WTC11 (cell line): ENCODE data around the gene PTCD3. TPM values are rescaled to one million over a fixed set of nuclear protein-coding genes. Genes with fewer than 3 reads are reported as not detected.

Experiments used
- ATAC-seq: fragments of 200-7000 bp; cut with Tn5 transposase; 2 replicates; pipeline ENCODE4 v1.10.0; 2021; ENCODE audit warnings: mild to moderate bottlenecking, moderate library complexity
- CTCF ChIA-PET: fragments of 300-600 bp; sonication (Branson Sonifier 250); formaldehyde crosslinking; loops from one replicate; lab custom pipeline; 2021; ENCODE audit warnings: antibody characterized with exemption; lab: Charles Lee
- POLR2A ChIA-PET: fragments of 350-600 bp; sonication (Branson Sonifier 250); formaldehyde crosslinking; loops from one replicate; lab custom pipeline; 2021; ENCODE audit warnings: antibody characterized with exemption; lab: Charles Lee
- DNase-seq: peaks from one replicate; pipeline ENCODE4 v3.0.0; 2021; ENCODE audit warnings: low spot score
- H3K27ac Mint-ChIP-seq: 2 replicates; pipeline ENCODE4 v1.8.0; 2021; ENCODE audit warnings: mixed read lengths
- H3K27me3 Mint-ChIP-seq: 2 replicates; pipeline ENCODE4 v1.8.0; 2021; ENCODE audit warnings: low read depth, mild to moderate bottlenecking, moderate library complexity, mixed read lengths
- H3K36me3 Mint-ChIP-seq: 2 replicates; pipeline ENCODE4 v1.8.0; 2021; ENCODE audit warnings: mixed read lengths
- H3K4me1 Mint-ChIP-seq: 2 replicates; pipeline ENCODE4 v1.8.0; 2022; ENCODE audit warnings: mixed read lengths
- H3K4me3 Mint-ChIP-seq: 2 replicates; pipeline ENCODE4 v1.8.0; 2021; ENCODE audit warnings: mild to moderate bottlenecking, moderate library complexity, mixed read lengths
- H3K9me3 Mint-ChIP-seq: 2 replicates; pipeline ENCODE4 v1.8.0; 2021; ENCODE audit warnings: mixed read lengths
- ATF3 ChIP-seq: sonication (generic); formaldehyde crosslinking; conservative IDR thresholded peaks from 2 replicates; pipeline ENCODE4 v1.8.1; 2022; ENCODE audit warnings: mild to moderate bottlenecking, missing genetic modification reagents
- E2F1 ChIP-seq: sonication (generic); formaldehyde crosslinking; IDR thresholded peaks from 2 replicates; pipeline ENCODE4 v1.8.0; 2022; ENCODE audit warnings: mild to moderate bottlenecking, missing genetic modification reagents
- E2F5 ChIP-seq: sonication (generic); formaldehyde crosslinking; IDR thresholded peaks from 2 replicates; pipeline ENCODE4 v1.8.1; 2022; ENCODE audit warnings: mild to moderate bottlenecking, moderate library complexity, missing genetic modification reagents
- EMX1 ChIP-seq: fragments of 250-450 bp; sonication (Bioruptor Pico); IDR thresholded peaks from 2 replicates; pipeline ENCODE4 v1.8.0; 2021; ENCODE audit warnings: mild to moderate bottlenecking
- ETV6 ChIP-seq: sonication (generic); formaldehyde crosslinking; IDR thresholded peaks from 2 replicates; pipeline ENCODE4 v1.8.1; 2022; ENCODE audit warnings: mild to moderate bottlenecking, missing genetic modification reagents
- FOXP1 ChIP-seq: sonication (generic); formaldehyde crosslinking; IDR thresholded peaks from 2 replicates; pipeline ENCODE4 v1.8.0; 2022; ENCODE audit warnings: missing genetic modification reagents, mild to moderate bottlenecking, moderate library complexity, borderline replicate concordance
- GABPB1 ChIP-seq: sonication (generic); formaldehyde crosslinking; IDR thresholded peaks from 2 replicates; pipeline ENCODE4 v1.8.1; 2023; ENCODE audit warnings: mild to moderate bottlenecking, missing genetic modification reagents
- MYBL2 ChIP-seq: sonication (generic); formaldehyde crosslinking; IDR thresholded peaks from 2 replicates; pipeline ENCODE4 v1.8.1; 2023; ENCODE audit warnings: mild to moderate bottlenecking, moderate library complexity, missing genetic modification reagents
- NR1H2 ChIP-seq: sonication (generic); formaldehyde crosslinking; IDR thresholded peaks from 2 replicates; pipeline ENCODE4 v1.9.0; 2021; ENCODE audit warnings: mild to moderate bottlenecking, moderate library complexity, missing genetic modification reagents
- PREB ChIP-seq: sonication (generic); formaldehyde crosslinking; IDR thresholded peaks from 2 replicates; pipeline ENCODE4 v1.8.1; 2022; ENCODE audit warnings: mild to moderate bottlenecking, missing genetic modification reagents, moderate library complexity, borderline replicate concordance
- TCF7 ChIP-seq: sonication (generic); formaldehyde crosslinking; IDR thresholded peaks from 2 replicates; pipeline ENCODE4 v1.8.0; 2022; ENCODE audit warnings: mild to moderate bottlenecking, low read depth, missing genetic modification reagents, moderate library complexity
- USF1 ChIP-seq: sonication (generic); formaldehyde crosslinking; IDR thresholded peaks from 2 replicates; pipeline ENCODE4 v1.8.0; 2022; ENCODE audit warnings: mild to moderate bottlenecking, missing genetic modification reagents
- ZBTB43 ChIP-seq: sonication (generic); formaldehyde crosslinking; IDR thresholded peaks from 2 replicates; pipeline ENCODE4 v1.8.1; 2023; ENCODE audit warnings: mild to moderate bottlenecking, missing genetic modification reagents
- ZNF138 ChIP-seq: sonication (generic); formaldehyde crosslinking; conservative IDR thresholded peaks from 2 replicates; pipeline ENCODE4 v1.8.1; 2022; ENCODE audit warnings: mild to moderate bottlenecking, moderate library complexity, missing genetic modification reagents
- ZNF281 ChIP-seq: sonication (generic); formaldehyde crosslinking; IDR thresholded peaks from 2 replicates; pipeline ENCODE4 v1.8.0; 2023; ENCODE audit warnings: mild to moderate bottlenecking, missing genetic modification reagents
- ZNF416 ChIP-seq: fragments of 250-450 bp; sonication (Bioruptor Pico); IDR thresholded peaks from 2 replicates; pipeline ENCODE4 v1.9.0; 2021; ENCODE audit warnings: mild to moderate bottlenecking, inconsistent platforms
- ZNF512 ChIP-seq: sonication (generic); formaldehyde crosslinking; IDR thresholded peaks from 2 replicates; pipeline ENCODE4 v1.8.1; 2022; ENCODE audit warnings: missing genetic modification reagents, borderline replicate concordance
- ZNF532 ChIP-seq: fragments of 250-450 bp; sonication (Bioruptor Pico); IDR thresholded peaks from 2 replicates; pipeline ENCODE4 v1.9.0; 2021; ENCODE audit warnings: mild to moderate bottlenecking, borderline replicate concordance
- ZSCAN18 ChIP-seq: fragments of 250-450 bp; sonication (Bioruptor Pico); IDR thresholded peaks from 2 replicates; pipeline ENCODE4 v2.1.2; 2022; ENCODE audit warnings: mild to moderate bottlenecking, moderate library complexity
- total RNA-seq: library from RNA; stranded (reverse); gene quantifications from 3 replicates; pipeline ENCODE4 v1.2.3, GENCODE V29; 2021

PTCD3 gene
- total RNA-seq, 1 experiment from 2014 or later = 192 TPM

- no peak for TF ChIP-seq ZSCAN18 (CRISPR knock-in tag)
These were observed 49.3 kb upstream of the PTCD3 start (continued) for GRCh38 chr2:86056590-86057331.

- Mint-ChIP-seq H3K9me3 (no peaks in the 10 kb centered on the region), H3K4me1 (no peaks in the 10 kb centered on the region), H3K36me3 (peaks cover 64% of the 10 kb centered on the region), H3K27ac (no peak overlapping the region), H3K4me3 (no peak overlapping the region), H3K27me3 (no peaks in the 10 kb centered on the region)
- ChIA-PET POLR2A (no interaction called here), CTCF (no interaction called here)
- no peak for DNase-seq
- no peak for ATAC-seq
- TF ChIP-seq E2F1 (CRISPR knock-in tag) = no peak
- TF ChIP-seq E2F5 = no peak
- TF ChIP-seq USF1 (CRISPR knock-in tag) = no peak
- no peak for TF ChIP-seq ZNF512 (CRISPR knock-in tag)
- no peak for TF ChIP-seq GABPB1 (CRISPR knock-in tag)
- TF ChIP-seq ATF3 = no peak
- no peak for TF ChIP-seq ZNF281 (CRISPR knock-in tag)
- no peak for TF ChIP-seq ETV6 (CRISPR knock-in tag)
- TF ChIP-seq ZNF532 = no peak
- TF ChIP-seq TCF7 (CRISPR knock-in tag) = no peak
- no peak for TF ChIP-seq NR1H2 (CRISPR knock-in tag)
- TF ChIP-seq EMX1 (CRISPR knock-in tag) = no peak
- TF ChIP-seq ZNF138 (CRISPR knock-in tag) = no peak
- TF ChIP-seq ZNF416 (CRISPR knock-in tag) = no peak
- no peak for TF ChIP-seq ZBTB43 (CRISPR knock-in tag)
- TF ChIP-seq FOXP1 (CRISPR knock-in tag) = no peak
- no peak for TF ChIP-seq PREB (CRISPR knock-in tag)
- TF ChIP-seq MYBL2 (CRISPR knock-in tag) = no peak
These were observed 44.0 kb upstream of the PTCD3 start for GRCh38 chr2:86062043-86062442.
